HL-60 (cell line): ENCODE results near the gene DNAJC17.

Experiments used
- CTCF ChIP-seq: IDR thresholded peaks from one replicate; pipeline ENCODE4 v1.5.1; 2011; ENCODE audit warnings: low read length, control low read depth, inconsistent platforms; ENCODE audit not compliant: insufficient read depth
- POLR2AphosphoS5 ChIP-seq: IDR thresholded peaks from 2 replicates; pipeline ENCODE4 v1.6.1; 2012; ENCODE audit warnings: low read depth

GRCh38 chr15:40769274-40770146 lies 37.8 kb downstream of the DNAJC17 start, which contains the start of gene C15orf62:
- TF ChIP-seq CTCF (no peak), POLR2AphosphoS5 (peak; percentile 45; the same call in 1 of the 2 replicates)
